ENCODE data around the gene CCDC63.

CCDC63 gene

GRCh38 chr12:110906985-110907384 is 60.2 kb downstream of the CCDC63 start:
- no peak overlapping the region for H2AFZ ChIP-seq (ENCODE audit: low read length, unreplicated experiment)
- H3K27me3 ChIP-seq (ENCODE audit: insufficient read depth, low read length), result no peaks in the 10 kb centered on the region; the same call in 1 of the 2 replicates
- no peak overlapping the region for H3K27ac ChIP-seq (ENCODE audit: low read depth, low read length)
- H3K79me2 ChIP-seq (ENCODE audit: control insufficient read depth, insufficient read depth, low read length, unreplicated experiment), result no peaks in the 10 kb centered on the region
- H3K4me3 ChIP-seq (ENCODE audit: low read depth, low read length), result no peak overlapping the region
- no peaks in the 10 kb centered on the region for H3K36me3 ChIP-seq (ENCODE audit: insufficient read depth, low read length)
- H3K4me1 ChIP-seq (ENCODE audit: control insufficient read depth, insufficient read depth, low read length, unreplicated experiment), result no peaks in the 10 kb centered on the region

DNA sequence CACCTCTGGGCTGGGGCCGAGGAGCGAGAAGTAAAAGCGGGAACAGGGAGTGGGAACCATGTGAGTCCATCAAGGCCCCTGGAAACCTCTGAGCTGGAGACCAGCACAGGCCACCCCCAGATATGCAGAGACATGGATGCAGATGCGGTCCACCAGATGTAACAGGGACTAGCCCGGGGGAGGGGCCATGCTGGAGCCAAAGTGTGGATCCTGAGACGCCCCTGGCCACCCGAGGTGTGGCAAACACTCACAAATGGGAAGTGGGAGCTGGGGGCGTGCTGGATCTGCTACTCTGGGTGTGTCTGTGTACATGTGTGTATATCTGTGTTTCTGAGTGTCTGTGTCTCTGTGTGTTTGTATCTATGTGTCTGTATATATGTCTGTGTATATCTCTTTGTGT is 60.8 kb downstream of the CCDC63 start:
- H3K27me3 ChIP-seq (ENCODE audit: insufficient read depth, low read length), result no peaks in the 10 kb centered on the region
- no peaks in the 10 kb centered on the region for H3K4me1 ChIP-seq (ENCODE audit: control insufficient read depth, insufficient read depth, low read length, unreplicated experiment)
- H2AFZ ChIP-seq (ENCODE audit: low read length, unreplicated experiment), result no peak overlapping the region
- no peaks in the 10 kb centered on the region for H3K79me2 ChIP-seq (ENCODE audit: control insufficient read depth, insufficient read depth, low read length, unreplicated experiment)
- H3K4me3 ChIP-seq (ENCODE audit: low read depth, low read length), result no peak overlapping the region
- no peaks in the 10 kb centered on the region for H3K36me3 ChIP-seq (ENCODE audit: insufficient read depth, low read length)
- no peak overlapping the region for H3K27ac ChIP-seq (ENCODE audit: low read depth, low read length)

- Histone ChIP-seq H3K79me2 (ENCODE audit: control insufficient read depth, insufficient read depth, low read length, unreplicated experiment) (no peaks in the 10 kb centered on the region), H3K27me3 (ENCODE audit: insufficient read depth, low read length) (no peaks in the 10 kb centered on the region), H3K4me1 (ENCODE audit: control insufficient read depth, insufficient read depth, low read length, unreplicated experiment) (no peaks in the 10 kb centered on the region), H3K27ac (ENCODE audit: low read depth, low read length) (no peak overlapping the region), H2AFZ (ENCODE audit: low read length, unreplicated experiment) (no peak overlapping the region), H3K36me3 (ENCODE audit: insufficient read depth, low read length) (no peaks in the 10 kb centered on the region), H3K4me3 (ENCODE audit: low read depth, low read length) (no peak overlapping the region)
Measured at GRCh38 chr12:110908377-110909152, 61.8 kb downstream of the CCDC63 start.

- H3K4me3 ChIP-seq (ENCODE audit: low read depth, low read length), result no peak overlapping the region
- no peak overlapping the region for H2AFZ ChIP-seq (ENCODE audit: low read length, unreplicated experiment)
- H3K4me1 ChIP-seq (ENCODE audit: control insufficient read depth, insufficient read depth, low read length, unreplicated experiment), result peaks cover 6% of the 10 kb centered on the region
- no peak overlapping the region for H3K27ac ChIP-seq (ENCODE audit: low read depth, low read length)
- no peaks in the 10 kb centered on the region for H3K27me3 ChIP-seq (ENCODE audit: insufficient read depth, low read length)
- H3K79me2 ChIP-seq (ENCODE audit: control insufficient read depth, insufficient read depth, low read length, unreplicated experiment), result no peaks in the 10 kb centered on the region
- H3K36me3 ChIP-seq (ENCODE audit: insufficient read depth, low read length), result no peaks in the 10 kb centered on the region
Measured at GRCh38 chr12:110912263-110912662, 65.5 kb downstream of the CCDC63 start.

DNA sequence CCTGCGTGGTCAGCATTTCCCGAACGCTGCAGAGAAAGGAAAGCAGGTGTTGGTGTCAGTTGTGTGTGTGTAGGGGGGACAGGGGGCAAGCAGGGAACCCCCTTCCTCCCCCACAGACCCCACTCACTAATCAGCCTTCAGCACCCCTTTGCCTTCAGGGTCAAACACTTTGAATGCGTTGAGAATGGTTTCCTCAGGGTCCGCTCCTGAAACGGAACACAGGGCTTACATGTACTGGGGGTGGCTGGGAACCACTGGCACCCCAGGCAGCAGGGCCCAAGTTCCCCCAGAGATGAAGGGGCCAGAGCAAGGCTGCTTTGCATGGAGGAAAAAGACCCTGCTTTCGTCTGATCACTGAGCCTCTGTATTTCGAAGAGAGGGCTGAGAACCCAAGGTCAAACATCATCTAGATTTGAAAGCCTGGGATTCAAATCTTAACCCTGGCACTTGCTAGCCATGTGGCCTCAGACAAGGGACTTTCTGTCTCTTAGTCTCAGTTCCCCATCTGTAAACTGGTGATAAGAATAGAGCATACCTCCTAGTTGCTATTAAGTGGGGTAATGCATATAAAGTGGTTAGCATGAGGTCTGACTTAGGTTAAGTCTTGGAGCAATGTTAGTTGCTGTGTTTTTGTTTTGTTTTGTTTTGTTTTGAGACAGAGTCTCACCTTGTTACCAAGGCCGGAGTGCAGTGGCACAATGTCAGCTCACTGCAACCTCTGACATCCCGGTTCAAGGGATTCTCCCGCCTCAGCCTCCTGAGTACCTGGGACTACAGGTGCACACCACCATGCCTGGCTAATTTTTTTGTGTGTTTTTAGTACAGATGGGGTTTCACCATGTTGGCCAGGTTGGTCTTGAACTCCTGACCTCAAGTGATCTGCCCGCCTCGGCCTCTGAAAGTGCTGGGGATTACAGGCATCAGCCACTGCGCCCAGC is 66.6 kb downstream of the CCDC63 start:
- Histone ChIP-seq H3K4me1 (ENCODE audit: control insufficient read depth, insufficient read depth, low read length, unreplicated experiment) (peaks cover 17% of the 10 kb centered on the region), H3K27me3 (ENCODE audit: insufficient read depth, low read length) (no peaks in the 10 kb centered on the region), H3K36me3 (ENCODE audit: insufficient read depth, low read length) (no peaks in the 10 kb centered on the region), H3K4me3 (ENCODE audit: low read depth, low read length) (no peak overlapping the region), H2AFZ (ENCODE audit: low read length, unreplicated experiment) (no peak overlapping the region), H3K79me2 (ENCODE audit: control insufficient read depth, insufficient read depth, low read length, unreplicated experiment) (no peaks in the 10 kb centered on the region), H3K27ac (ENCODE audit: low read depth, low read length) (no peak overlapping the region)

GRCh38 chr12:110916295-110916875 is 69.6 kb downstream of the CCDC63 start:
- Histone ChIP-seq H3K4me3 (ENCODE audit: low read depth, low read length) (no peak overlapping the region), H3K27me3 (ENCODE audit: insufficient read depth, low read length) (no peaks in the 10 kb centered on the region), H3K27ac (ENCODE audit: low read depth, low read length) (peak overlapping the region; percentile 43), H2AFZ (ENCODE audit: low read length, unreplicated experiment) (no peak overlapping the region), H3K4me1 (ENCODE audit: control insufficient read depth, insufficient read depth, low read length, unreplicated experiment) (peaks cover 17% of the 10 kb centered on the region), H3K79me2 (ENCODE audit: control insufficient read depth, insufficient read depth, low read length, unreplicated experiment) (no peaks in the 10 kb centered on the region), H3K36me3 (ENCODE audit: insufficient read depth, low read length) (no peaks in the 10 kb centered on the region)

DNA sequence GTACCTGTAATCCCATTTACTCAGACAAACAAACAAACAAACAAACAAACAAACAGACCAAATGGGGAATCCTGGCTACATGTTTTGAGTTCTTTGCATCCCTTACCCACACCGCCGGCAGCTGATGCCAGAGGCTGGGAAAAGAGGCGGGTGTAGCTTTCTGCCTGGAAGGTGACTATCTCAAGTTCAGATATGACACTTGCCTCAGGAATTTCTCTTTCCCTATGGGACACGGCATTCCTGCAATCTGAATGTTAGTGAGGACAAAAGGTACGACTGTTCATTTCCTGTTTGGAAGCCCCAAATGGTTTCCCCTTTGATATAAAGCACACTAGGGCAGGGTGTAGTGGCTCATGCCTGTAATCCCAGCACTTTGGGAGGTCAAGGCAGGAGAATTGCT is 70.7 kb downstream of the CCDC63 start:
- Histone ChIP-seq H3K36me3 (ENCODE audit: insufficient read depth, low read length) (no peaks in the 10 kb centered on the region), H3K79me2 (ENCODE audit: control insufficient read depth, insufficient read depth, low read length, unreplicated experiment) (no peaks in the 10 kb centered on the region), H3K4me1 (ENCODE audit: control insufficient read depth, insufficient read depth, low read length, unreplicated experiment) (peaks cover 17% of the 10 kb centered on the region), H3K27ac (ENCODE audit: low read depth, low read length) (peak overlapping the region; percentile 66), H3K4me3 (ENCODE audit: low read depth, low read length) (no peak overlapping the region), H3K27me3 (ENCODE audit: insufficient read depth, low read length) (no peaks in the 10 kb centered on the region), H2AFZ (ENCODE audit: low read length, unreplicated experiment) (peak overlapping the region; percentile 58)

- Histone ChIP-seq H2AFZ (ENCODE audit: low read length, unreplicated experiment) (peak overlapping the region; percentile 58), H3K4me3 (ENCODE audit: low read depth, low read length) (no peak overlapping the region), H3K79me2 (ENCODE audit: control insufficient read depth, insufficient read depth, low read length, unreplicated experiment) (no peaks in the 10 kb centered on the region), H3K27ac (ENCODE audit: low read depth, low read length) (peak overlapping the region; percentile 66), H3K27me3 (ENCODE audit: insufficient read depth, low read length) (no peaks in the 10 kb centered on the region), H3K36me3 (ENCODE audit: insufficient read depth, low read length) (no peaks in the 10 kb centered on the region), H3K4me1 (ENCODE audit: control insufficient read depth, insufficient read depth, low read length, unreplicated experiment) (peaks cover 17% of the 10 kb centered on the region)
Measured at GRCh38 chr12:110917961-110918360, 71.2 kb downstream of the CCDC63 start.

- Histone ChIP-seq H2AFZ (ENCODE audit: low read length, unreplicated experiment) (no peak overlapping the region), H3K36me3 (ENCODE audit: insufficient read depth, low read length) (no peaks in the 10 kb centered on the region), H3K4me1 (ENCODE audit: control insufficient read depth, insufficient read depth, low read length, unreplicated experiment) (peaks cover 17% of the 10 kb centered on the region), H3K27me3 (ENCODE audit: insufficient read depth, low read length) (no peaks in the 10 kb centered on the region), H3K4me3 (ENCODE audit: low read depth, low read length) (no peak overlapping the region), H3K27ac (ENCODE audit: low read depth, low read length) (no peak overlapping the region), H3K79me2 (ENCODE audit: control insufficient read depth, insufficient read depth, low read length, unreplicated experiment) (no peaks in the 10 kb centered on the region)
Measured at GRCh38 chr12:110919720-110920119, 72.9 kb downstream of the CCDC63 start.

GRCh38 chr12:110920324-110920910 is 73.6 kb downstream of the CCDC63 start, which contains the start of gene MYL2:
Gene MYL2 (minus strand): TSS chr12:110920579. CDS start chr12:110920529, 50 bp downstream.
- Histone ChIP-seq H2AFZ (ENCODE audit: low read length, unreplicated experiment) (no peak within 1 kb of the TSS), H3K79me2 (ENCODE audit: control insufficient read depth, insufficient read depth, low read length, unreplicated experiment) (no peaks in the 10 kb centered on the region), H3K27me3 (ENCODE audit: insufficient read depth, low read length) (no peaks in the 10 kb centered on the region), H3K4me1 (ENCODE audit: control insufficient read depth, insufficient read depth, low read length, unreplicated experiment) (peaks cover 17% of the 10 kb centered on the region), H3K4me3 (ENCODE audit: low read depth, low read length) (no peak within 1 kb of the TSS), H3K27ac (ENCODE audit: low read depth, low read length) (no peak within 1 kb of the TSS), H3K36me3 (ENCODE audit: insufficient read depth, low read length) (no peaks in the 10 kb centered on the region)

Measured in ACC112 (cell line).